DMS153 (cell line): ENCODE data around the gene COQ8A.

Source experiments
- DNase-seq: peaks from one replicate; lab custom pipeline; 2025; lab: John Stamatoyannopoulos, UW

COQ8A gene

DNA sequence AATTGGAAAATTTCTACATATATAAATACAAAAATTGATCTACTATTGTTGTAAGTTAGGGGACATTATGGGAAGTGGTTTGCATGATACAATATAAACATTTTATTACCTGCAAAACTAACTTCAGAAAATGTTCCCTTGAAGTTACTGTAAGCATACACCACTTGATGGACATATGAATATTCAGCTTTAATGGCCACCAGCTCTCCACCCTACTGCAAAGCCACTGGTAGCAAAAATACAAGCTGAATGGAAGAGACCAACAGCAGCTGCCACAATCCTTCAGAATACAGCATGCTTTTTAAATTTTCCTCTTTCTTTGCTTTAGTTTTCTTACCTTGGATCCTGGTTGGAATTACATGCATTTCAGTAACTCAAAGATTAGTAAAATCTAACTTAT lies 69.8 kb downstream of the COQ8A start:
- DNase-seq: no peak

DNA sequence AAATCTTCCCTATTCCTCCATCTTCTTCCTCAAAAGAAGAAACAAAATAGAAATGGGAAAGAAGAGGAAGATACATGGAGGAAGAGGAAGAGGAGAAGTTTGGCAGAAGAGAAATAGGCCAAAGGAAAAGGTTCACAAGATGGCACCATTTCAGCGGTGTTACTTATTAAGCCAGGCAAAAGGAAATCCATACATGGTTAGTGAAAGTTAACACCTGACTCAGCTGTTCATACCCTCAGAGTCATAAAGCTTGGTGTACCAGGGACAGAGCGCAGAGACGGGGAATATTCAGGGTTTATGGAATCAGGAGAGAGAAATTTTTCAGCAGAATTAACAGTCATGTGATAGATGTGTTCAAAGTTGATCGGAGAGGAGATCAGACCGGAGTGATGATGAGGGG lies 70.6 kb downstream of the COQ8A start:
- no peak for DNase-seq

DNA sequence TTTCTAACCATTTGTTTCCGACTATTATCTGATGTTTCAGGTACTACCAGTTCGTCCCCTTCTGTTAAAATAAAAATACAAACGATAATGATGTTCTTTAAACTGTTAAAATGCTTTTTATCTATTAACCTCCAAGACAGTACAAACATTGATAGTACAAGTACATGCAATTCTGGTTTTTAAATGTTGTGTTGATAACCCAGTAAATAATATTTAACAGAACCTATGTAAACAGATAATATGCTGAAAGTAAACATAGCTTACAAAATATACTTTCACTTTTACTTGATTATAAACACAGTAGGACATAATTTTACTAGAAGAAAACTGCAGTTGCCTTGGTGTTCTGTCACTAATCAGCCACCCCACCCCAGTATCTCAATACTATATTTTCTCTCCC lies 76.9 kb downstream of the COQ8A start:
- no peak for DNase-seq

DNA sequence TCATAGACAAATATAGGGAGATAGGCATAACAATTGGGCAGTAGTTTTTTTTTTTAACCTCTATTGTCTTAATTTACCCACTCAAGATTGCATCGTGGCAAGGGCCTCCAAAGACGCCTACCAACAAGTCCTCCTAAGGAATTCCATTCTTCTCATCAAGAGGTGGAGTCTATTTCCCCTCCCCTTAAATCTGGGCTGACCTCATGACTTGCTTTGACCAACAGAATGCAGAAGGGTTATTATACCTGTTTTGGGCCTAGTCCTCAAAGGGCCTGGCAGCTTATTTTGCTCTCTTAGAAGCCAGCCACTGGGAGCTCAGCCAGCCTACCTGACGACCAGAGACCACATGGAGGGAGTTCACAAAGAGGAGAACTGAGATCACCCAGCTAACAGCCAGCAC lies 92.3 kb downstream of the COQ8A start:
- no peak for DNase-seq

DNA sequence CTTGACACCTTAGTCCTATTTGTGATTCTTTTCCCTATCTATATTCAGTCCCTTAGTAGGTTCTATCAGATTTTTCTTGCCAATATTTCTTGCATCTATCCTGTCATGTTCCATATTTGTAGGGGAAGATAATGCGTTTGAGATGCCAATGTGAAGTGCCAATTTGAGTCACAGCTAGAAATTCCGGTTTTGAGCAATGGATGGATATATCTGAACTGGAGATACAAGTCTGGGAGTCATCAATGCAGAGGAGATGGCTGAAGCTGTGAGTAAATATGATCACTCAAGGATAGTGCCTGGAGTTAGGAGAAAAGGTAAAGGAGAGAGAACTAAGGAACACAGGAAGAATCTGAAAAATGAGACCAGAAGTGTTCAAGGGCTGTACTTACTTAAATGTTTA lies 93.8 kb downstream of the COQ8A start:
- DNase-seq: no peak

DNA sequence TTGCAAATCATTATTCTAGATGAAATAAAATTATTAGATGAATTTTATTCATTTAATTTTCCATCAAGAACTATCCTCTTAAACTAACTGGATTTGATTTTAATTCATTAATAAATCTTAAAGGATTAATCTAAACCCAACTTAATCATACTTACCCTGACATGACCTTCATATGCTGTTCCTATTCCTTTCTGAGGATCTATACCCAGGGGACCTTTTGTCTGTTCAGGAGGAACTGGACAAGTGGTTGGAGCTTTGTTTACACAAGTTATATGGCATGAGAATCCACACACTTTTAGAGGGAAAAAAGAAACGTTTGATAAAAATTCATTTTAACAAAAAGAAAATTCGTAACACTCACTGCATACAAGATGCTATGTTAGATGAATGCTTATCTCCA lies 95.2 kb downstream of the COQ8A start:
- peak; percentile 50 for DNase-seq

DNA sequence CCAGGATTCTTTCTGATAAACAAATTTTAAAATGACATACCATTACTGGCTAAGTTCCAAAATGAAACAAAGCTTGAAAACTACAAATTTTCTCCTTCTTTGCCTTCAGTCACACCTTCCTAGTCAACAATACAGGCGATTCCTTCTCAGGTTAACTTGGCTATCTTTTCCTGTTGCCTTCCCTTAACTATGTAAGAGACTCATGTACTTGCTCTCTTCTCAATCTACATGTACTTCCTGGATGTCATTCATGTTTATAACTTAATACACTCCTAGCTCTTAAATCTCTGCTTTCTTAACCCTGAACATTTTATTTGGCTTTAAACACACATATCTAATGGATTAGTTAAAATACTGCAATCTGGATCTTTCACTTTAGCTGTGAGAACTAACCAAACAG lies 97.0 kb downstream of the COQ8A start:
- DNase-seq: no peak
